ENCODE measurements around the gene OXT.

- no peak for TF ChIP-seq POLR2A (IDR thresholded peaks at IDR 0.05)
- TF ChIP-seq, protein P1, sequence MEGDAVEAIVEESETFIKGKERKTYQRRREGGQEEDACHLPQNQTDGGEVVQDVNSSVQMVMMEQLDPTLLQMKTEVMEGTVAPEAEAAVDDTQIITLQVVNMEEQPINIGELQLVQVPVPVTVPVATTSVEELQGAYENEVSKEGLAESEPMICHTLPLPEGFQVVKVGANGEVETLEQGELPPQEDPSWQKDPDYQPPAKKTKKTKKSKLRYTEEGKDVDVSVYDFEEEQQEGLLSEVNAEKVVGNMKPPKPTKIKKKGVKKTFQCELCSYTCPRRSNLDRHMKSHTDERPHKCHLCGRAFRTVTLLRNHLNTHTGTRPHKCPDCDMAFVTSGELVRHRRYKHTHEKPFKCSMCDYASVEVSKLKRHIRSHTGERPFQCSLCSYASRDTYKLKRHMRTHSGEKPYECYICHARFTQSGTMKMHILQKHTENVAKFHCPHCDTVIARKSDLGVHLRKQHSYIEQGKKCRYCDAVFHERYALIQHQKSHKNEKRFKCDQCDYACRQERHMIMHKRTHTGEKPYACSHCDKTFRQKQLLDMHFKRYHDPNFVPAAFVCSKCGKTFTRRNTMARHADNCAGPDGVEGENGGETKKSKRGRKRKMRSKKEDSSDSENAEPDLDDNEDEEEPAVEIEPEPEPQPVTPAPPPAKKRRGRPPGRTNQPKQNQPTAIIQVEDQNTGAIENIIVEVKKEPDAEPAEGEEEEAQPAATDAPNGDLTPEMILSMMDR (IDR thresholded peaks at IDR 0.05), result no peak
These were observed 29.1 kb downstream of the OXT start for GRCh38 chr20:3100480-3100879.
